ENCODE measurements around the gene KLHL42.

DNA sequence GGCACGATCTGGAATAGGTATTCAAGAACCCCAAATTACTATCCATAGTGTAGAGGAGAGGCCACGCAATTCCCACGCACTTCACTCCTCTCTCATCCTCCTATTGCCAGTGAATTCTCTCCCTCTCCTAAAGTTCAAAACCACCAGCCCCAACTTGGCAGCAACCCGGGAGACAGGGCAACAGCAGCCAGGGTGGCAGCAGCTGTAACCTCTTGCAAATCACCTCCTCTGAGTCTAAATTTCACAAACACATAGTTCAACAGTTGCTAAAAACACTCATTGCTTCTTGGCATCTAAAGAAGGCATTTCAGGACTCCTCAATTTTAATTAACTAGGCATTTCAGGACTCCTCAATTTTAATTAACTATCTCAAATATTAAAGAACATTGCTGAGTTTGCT lies 37.7 kb downstream of the KLHL42 start:
- TF ChIP-seq, protein P1, sequence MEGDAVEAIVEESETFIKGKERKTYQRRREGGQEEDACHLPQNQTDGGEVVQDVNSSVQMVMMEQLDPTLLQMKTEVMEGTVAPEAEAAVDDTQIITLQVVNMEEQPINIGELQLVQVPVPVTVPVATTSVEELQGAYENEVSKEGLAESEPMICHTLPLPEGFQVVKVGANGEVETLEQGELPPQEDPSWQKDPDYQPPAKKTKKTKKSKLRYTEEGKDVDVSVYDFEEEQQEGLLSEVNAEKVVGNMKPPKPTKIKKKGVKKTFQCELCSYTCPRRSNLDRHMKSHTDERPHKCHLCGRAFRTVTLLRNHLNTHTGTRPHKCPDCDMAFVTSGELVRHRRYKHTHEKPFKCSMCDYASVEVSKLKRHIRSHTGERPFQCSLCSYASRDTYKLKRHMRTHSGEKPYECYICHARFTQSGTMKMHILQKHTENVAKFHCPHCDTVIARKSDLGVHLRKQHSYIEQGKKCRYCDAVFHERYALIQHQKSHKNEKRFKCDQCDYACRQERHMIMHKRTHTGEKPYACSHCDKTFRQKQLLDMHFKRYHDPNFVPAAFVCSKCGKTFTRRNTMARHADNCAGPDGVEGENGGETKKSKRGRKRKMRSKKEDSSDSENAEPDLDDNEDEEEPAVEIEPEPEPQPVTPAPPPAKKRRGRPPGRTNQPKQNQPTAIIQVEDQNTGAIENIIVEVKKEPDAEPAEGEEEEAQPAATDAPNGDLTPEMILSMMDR (IDR thresholded peaks at IDR 0.05): no peak
- TF ChIP-seq POLR2A (IDR thresholded peaks at IDR 0.05): no peak

Data from Peyer's patch (tissue), 4 donors.